Stomach smooth muscle (tissue), 2 donors: ENCODE measurements around the gene C2orf69.

Experiments used
- H3K27ac ChIP-seq: one replicate; pipeline ENCODE4 v1.7.0; 2013; ENCODE audit warnings: mild to moderate bottlenecking, low read length, inconsistent platforms
- H3K27me3 ChIP-seq, 2 donors: one replicate each; pipeline ENCODE4 v1.7.0; 2013; ENCODE audit warnings: low read length in 2 of 2; ENCODE audit not compliant: insufficient read depth in 2 of 2, control insufficient read depth in 1 of 2
- H3K36me3 ChIP-seq, 2 donors: one replicate each; pipeline ENCODE4 v1.7.0; 2013; ENCODE audit warnings: low read length in 2 of 2; ENCODE audit not compliant: control insufficient read depth in 2 of 2, insufficient read depth in 2 of 2
- H3K4me1 ChIP-seq: one replicate; pipeline ENCODE4 v1.7.0; 2013; ENCODE audit warnings: low read length; ENCODE audit not compliant: control insufficient read depth, insufficient read depth
- H3K4me3 ChIP-seq, 2 donors: one replicate each; pipeline ENCODE4 v1.7.0; 2013; ENCODE audit warnings: low read length in 2 of 2
- H3K9ac ChIP-seq, 2 donors: one replicate each; pipeline ENCODE4 v1.7.0; 2013; ENCODE audit warnings: low read length in 2 of 2, mild to moderate bottlenecking in 1 of 2
- H3K9me3 ChIP-seq, 2 donors: one replicate each; pipeline ENCODE4 v1.7.0; 2013; ENCODE audit warnings: low read length in 2 of 2; ENCODE audit not compliant: control insufficient read depth in 2 of 2
- donor health status: healthy.
- donor health status: Pancreatic carcinoma.

C2orf69 gene

DNA sequence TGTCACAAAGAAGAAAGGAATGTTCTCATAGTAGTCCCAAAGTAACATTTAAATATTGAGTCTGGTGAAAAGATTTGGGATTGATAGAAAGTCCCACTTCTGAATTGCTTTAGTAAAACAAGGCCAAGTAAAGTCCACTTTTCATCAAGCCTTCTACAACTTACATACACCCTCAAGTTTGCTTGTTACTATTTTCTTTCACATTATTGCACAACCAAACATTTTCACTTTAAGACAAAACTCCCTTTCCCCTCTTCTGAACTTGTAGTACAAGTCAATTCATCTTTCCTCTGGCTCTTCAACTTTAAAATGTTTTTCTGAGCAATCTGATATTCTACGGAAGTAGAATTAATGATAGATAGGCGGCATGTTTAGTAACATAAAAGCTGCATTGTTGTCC, 55.3 kb downstream of the C2orf69 start:
- H3K27me3 ChIP-seq, result no peaks in the 10 kb centered on the region
- H3K36me3 ChIP-seq, result peaks cover 15 to 22% of the 10 kb centered on the region in 2 donors
- H3K4me3 ChIP-seq, result no peak overlapping the region
- H3K4me1 ChIP-seq, result no peaks in the 10 kb centered on the region
- no peaks in the 10 kb centered on the region for H3K9me3 ChIP-seq
- H3K9ac ChIP-seq, result no peak overlapping the region
- H3K27ac ChIP-seq, result no peak overlapping the region

DNA sequence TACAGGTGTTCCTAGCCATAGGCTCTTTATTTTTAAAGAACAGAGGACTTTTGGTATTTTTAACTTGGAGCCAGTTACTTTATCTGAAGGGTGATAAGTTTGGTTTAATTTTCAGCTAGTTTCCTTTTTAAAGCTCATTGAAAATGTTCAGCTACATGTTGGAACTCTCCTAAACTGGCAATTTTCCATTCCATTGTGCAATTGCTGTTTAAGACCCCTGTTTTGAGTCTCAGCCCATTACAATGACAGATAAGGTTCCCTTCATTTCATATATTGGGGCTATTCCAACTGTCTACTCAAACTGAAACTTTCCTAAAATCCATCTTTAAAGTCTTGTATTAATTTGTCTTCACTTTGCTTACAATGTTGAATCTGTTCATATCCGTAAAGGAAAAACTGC, 55.9 kb downstream of the C2orf69 start:
- Histone ChIP-seq H3K9ac (no peak overlapping the region), H3K27ac (no peak overlapping the region), H3K36me3 (peaks cover 10 to 18% of the 10 kb centered on the region in 2 donors), H3K4me1 (no peaks in the 10 kb centered on the region), H3K4me3 (no peak overlapping the region), H3K27me3 (no peaks in the 10 kb centered on the region), H3K9me3 (no peaks in the 10 kb centered on the region)

GRCh38 chr2:199968126-199968525, 57.0 kb downstream of the C2orf69 start:
- no peaks in the 10 kb centered on the region for H3K9me3 ChIP-seq
- peaks cover 6 to 11% of the 10 kb centered on the region in 2 donors for H3K36me3 ChIP-seq
- no peak overlapping the region for H3K27ac ChIP-seq
- no peaks in the 10 kb centered on the region for H3K4me1 ChIP-seq
- H3K4me3 ChIP-seq, result no peak overlapping the region
- no peaks in the 10 kb centered on the region for H3K27me3 ChIP-seq
- no peak overlapping the region for H3K9ac ChIP-seq

- Histone ChIP-seq H3K4me1 (no peaks in the 10 kb centered on the region), H3K9me3 (no peaks in the 10 kb centered on the region), H3K36me3 (no peaks in the 10 kb centered on the region), H3K27me3 (no peaks in the 10 kb centered on the region), H3K9ac (no peak overlapping the region), H3K27ac (no peak overlapping the region), H3K4me3 (no peak overlapping the region)
Measured at GRCh38 chr2:199972088-199972626, 61.1 kb downstream of the C2orf69 start.

GRCh38 chr2:199973703-199974102, 62.6 kb downstream of the C2orf69 start:
- Histone ChIP-seq H3K36me3 (no peaks in the 10 kb centered on the region), H3K9me3 (no peaks in the 10 kb centered on the region), H3K27me3 (no peaks in the 10 kb centered on the region), H3K4me3 (no peak overlapping the region), H3K27ac (no peak overlapping the region), H3K4me1 (no peaks in the 10 kb centered on the region), H3K9ac (no peak overlapping the region)

GRCh38 chr2:199975273-199975895, 64.3 kb downstream of the C2orf69 start:
- Histone ChIP-seq H3K9me3 (no peaks in the 10 kb centered on the region), H3K4me3 (no peak overlapping the region), H3K36me3 (no peaks in the 10 kb centered on the region), H3K27ac (no peak overlapping the region), H3K9ac (no peak overlapping the region), H3K4me1 (peaks cover 8% of the 10 kb centered on the region), H3K27me3 (no peaks in the 10 kb centered on the region)
